HL-60/S4 (cell line): Measurements from ENCODE around the gene SLC22A3.

Experiments used
- in situ Hi-C: fragments of 300-500 bp; cut with MboI; formaldehyde crosslinking; loops from 2 replicates; pipeline ENCODE4 v1.14.3; 2022; ENCODE audit warnings: low sequenced_read_pairs

The SLC22A3 gene

DNA sequence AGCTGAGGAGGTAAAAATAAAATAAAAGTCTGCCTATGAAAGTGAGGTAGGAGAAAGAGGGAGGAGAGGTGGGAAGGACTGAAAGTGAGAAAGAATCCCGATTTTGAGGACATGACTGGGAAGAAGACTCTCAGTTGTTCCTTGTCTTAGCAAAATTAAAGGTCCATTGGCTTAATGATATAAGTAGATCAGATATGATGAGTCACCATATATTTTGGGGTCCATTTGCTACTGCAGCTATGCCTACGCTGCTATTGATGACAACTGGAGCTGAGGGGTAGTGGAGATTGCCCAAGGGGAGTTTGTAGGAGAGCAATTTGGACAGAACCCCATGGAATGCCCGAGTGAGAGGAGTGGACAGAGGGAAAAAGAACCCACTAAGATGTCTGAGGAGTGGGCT is 15.1 kb upstream of the SLC22A3 start:
- in situ Hi-C loops: no loop called here

GRCh38 chr6:160333841-160334240 is 14.3 kb upstream of the SLC22A3 start:
- in situ Hi-C loops: no loop called here

DNA sequence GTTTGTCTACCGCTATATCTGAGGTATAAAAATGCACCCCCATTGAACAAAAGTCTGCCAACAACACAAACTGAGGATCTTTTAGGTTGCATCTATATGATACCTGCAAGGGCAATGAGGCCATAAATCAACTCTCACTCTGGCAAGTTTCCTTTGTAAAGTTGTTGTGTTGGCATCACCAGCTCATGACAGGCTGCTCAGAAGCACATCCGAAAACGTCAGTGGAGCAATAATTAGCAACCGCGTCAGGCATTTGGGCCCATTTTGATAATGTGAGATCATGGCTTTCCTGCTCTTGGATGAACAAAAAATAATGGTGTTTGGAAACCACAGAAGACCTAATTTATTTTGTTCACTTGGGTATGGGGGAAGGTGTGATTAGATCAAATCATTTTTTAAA is 12.0 kb upstream of the SLC22A3 start:
- in situ Hi-C loops: no loop called here

- in situ Hi-C loops: no loop called here
Measured at GRCh38 chr6:160337301-160337700, 10.9 kb upstream of the SLC22A3 start.

- in situ Hi-C loops: no loop called here
Measured at GRCh38 chr6:160337991-160338390, 10.2 kb upstream of the SLC22A3 start.

DNA sequence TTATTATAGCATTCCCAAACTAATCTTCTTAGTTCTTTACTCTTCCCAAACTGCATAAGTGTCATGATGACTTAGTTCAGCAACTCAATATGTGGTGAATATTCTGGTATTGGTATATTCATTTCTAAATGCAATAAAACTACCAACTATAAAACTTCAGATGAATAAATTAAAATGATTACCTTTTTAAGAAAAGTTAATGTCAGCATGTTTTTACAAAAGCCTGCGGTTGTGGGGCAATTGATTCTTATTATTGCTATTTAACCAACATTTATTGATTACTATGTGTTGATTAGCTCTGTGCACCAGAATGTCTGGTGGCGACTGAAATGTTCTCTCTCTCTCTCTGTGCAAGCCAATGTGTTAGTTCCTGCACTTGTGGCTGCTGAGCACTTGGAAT is 5.0 kb upstream of the SLC22A3 start:
- in situ Hi-C loops: no loop called here

- in situ Hi-C loops: no loop called here
Measured at GRCh38 chr6:160344271-160344670, 3.9 kb upstream of the SLC22A3 start.

- in situ Hi-C loops: no loop called here
Measured at GRCh38 chr6:160347259-160348222, 637 bp upstream of the SLC22A3 start.

DNA sequence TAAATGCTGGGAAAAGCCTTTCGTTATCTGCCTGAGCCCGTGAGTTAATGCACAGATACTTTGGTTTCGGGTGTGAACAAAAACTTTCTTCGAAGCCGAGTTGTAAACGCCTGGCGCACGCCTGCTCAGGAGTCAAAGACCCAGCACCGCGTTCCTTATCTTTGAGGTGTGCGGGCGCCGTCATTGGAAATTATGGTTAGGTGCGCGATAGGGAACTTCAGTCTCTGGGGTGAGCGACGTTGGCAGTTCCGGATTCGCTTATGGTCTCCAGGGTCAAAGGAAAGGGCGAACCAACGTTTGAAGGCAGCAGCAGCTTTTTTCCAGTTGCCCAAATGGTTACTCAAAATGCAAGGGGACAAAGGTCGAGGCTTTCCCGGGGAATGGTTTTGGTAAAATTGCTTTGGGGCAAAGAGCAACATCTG is 853 bp downstream of the SLC22A3 start:
- in situ Hi-C loops: no loop called here

DNA sequence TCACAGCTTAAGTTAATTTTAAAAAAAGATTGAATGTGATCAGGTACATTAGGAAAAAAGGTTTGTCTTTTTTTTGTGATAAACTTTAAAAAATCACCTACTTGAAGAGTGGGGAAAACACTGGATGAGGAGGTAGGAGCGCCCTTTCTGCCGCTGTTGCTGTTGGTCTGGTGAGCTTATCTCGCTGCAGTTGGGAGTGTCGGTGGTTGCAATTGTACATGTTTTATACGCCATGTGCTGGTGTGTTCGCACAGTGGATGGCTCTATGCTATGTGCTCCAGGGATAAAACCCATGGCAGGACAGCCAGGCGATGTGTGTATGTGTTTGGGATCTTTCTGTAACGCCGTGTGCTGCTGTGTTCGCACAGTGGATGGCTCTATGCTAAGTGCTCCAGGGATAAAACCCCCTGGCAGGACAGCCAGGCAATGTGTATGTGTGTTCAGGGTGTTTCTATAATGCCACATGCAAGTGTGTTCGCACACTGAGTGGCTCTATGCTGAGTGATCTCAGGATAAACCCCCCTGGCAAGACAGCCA is 1.7 kb downstream of the SLC22A3 start:
- in situ Hi-C loops: no loop called here

DNA sequence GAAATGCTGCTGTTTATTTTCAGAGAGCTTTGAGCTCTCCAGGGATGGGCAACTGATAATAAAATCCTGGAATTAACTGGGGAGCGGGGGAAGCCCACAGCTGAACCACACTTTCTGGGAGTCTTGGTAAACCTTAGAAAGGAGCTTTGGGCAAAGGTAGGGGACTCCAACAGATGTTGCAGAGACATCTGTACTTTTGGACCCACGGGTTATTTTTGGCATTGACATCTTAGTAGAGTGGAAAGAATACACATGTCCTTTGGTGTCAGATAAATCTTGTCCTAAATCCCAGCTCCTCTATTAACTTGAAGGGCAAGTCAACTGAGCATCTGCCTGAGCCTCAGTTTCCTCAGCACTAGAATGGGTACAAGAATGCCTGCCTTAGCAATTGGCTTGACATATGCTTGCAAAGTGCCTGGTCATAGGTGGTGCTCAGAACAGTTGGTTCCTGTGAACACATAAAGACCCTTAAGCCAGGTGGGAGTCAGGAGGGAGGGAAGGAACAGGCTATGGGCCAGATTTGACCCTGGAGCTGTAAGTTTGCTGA is 5.8 kb downstream of the SLC22A3 start:
- in situ Hi-C loops: no loop called here

- in situ Hi-C loops: no loop called here
Measured at GRCh38 chr6:160355001-160355400, 6.8 kb downstream of the SLC22A3 start.

DNA sequence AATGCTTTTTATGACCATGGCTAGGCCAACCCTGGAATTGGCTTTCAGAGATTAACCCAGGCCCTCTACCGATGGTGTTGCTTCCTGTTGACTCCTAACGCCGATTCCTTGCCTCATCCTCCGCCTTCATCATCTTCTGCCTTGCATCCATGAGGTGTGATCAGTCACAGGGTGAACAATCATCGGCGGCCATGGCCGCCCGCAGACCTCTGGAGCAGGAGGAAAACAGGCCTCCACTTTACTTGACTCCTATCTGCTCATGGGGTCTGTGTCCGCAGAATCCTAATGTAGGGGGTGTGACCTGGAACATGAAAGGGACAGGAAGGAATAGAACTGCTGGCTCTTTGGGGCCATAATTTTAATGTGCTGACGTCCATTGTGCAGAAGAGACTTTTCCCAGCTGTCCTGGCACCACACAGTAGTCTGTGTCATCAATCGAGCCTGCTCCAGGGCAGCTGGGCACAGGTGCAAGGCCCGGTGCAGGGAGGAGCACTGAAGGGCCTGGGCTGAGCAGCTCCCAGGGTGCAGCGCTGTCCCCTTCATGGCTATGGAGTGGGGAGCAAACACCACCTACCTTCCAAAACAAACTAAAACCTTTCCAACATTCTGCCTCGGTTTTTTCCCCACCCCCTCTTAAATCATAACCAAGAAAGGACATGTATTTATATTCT is 8.0 kb downstream of the SLC22A3 start:
- in situ Hi-C loops: no loop called here

GRCh38 chr6:160357088-160357487 is 8.9 kb downstream of the SLC22A3 start:
- in situ Hi-C loops: no loop called here

- in situ Hi-C loops: no loop called here
Measured at GRCh38 chr6:160358225-160359119, 10.3 kb downstream of the SLC22A3 start.

DNA sequence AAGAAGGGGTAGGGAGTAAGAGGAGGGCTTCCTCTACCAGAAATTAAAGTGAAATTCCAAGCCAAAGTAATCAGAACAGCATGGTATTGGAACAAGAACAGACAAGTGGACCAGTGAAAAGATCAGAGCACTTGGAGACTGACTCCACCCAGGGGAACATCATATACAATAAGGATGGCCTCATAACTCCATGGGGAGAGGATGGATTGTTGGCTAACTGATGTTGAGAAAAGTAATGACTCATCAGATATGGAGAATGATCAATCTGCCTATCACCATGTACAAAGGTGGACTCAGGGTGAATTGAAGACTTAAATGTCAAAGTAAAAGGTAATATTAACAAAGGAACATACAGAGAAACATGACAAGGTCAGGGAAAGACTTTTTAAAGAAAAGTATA is 12.8 kb downstream of the SLC22A3 start:
- in situ Hi-C loops: no loop called here

DNA sequence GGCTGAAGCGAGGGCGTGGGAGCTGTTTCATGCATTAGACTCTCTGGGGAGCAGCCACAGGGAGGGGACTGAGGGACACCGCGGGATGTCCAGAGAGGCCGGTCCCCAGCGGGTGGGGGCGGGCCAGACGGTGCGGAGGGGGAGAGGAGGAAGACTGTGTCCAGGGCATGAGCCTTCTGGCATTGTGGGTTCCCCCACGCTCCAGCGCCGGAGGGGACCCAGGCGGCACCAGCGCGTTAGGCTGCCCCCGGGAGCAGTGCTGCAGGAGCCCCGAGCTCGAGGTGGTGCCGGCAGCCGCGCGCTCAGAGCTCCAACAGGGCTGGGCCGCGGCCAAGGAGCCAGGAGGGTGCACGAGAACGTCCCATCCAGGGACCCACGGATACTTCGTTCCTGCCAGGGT is 14.4 kb downstream of the SLC22A3 start:
- in situ Hi-C loops: no loop called here

DNA sequence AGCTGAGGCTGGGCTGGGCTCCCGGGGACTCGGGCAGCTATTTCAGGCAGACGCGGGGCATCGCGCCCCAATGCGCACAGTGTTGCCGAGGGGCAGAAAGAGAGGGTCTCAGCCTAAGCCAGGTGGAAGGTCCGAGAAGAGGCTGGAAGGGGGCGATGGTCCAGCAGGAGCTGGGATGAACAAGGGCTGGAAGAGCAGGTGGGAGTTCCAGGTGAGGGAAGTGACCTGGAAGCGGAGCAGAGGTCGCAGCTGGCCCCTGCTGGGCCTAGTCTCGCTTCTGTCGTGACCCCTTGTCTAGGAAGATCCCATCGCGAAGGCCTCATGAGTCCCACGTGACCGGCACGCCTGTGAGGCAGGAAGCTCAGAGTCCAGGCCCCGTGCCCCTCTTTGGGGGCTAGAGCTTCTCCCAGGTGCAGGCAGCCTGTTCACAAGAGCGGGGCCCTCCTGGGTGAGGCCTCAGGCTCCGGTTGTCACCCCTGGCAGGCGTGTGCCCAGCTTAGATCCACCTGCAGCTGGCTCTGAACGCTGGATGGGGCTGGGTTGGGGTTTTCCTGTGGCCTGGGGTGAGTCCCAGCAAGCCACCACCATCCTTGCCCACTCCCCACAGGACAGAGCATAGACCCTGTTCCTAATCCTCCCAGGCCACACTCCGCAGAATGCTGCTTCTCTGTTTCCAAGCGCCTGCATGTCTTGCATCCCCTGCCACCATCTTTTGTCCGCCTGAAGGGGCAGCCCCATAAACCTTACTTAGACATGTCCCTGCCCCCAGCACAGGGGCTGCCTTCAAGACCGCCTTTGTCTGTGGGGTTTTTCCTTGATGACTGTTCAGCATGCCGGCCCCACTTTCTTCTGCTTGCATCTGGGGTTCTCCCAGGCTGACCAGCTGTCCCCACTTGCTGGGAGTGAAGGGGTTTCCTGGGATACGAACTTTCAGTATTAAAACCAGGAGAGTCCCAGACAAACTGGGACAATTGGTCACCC is 15.1 kb downstream of the SLC22A3 start:
- in situ Hi-C loops: no loop called here

DNA sequence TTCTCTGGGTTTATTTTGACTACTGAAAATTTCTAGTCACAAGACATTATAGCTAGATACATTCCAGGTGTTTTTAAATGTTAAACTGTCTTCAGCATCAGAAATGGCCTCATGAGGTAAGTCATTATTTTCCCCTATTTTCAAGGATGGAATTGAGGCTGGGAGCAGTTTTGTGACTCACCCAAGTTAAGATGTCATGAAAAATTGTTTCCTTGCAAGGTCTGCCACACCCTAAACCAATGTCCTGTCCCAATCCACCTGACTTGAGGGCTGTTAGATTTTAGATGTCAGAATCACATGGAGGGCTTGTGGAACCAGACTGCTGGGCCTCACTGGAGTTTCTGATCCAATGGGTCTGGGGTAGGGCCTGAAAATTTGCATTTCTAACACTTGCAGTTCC is 16.9 kb downstream of the SLC22A3 start:
- in situ Hi-C loops: no loop called here
